LNCAP (cell line): Measurements from ENCODE around the gene FSD1L.

ENCODE experiments used
- CTCF ChIP-seq: fragments of 450-650 bp; IDR thresholded peaks from 2 replicates; pipeline ENCODE4 v1.5.1; 2017; ENCODE audit warnings: mild to moderate bottlenecking

Gene FSD1L

GRCh38 chr9:105425816-105426433 is 21.9 kb upstream of the FSD1L start:
- peak; percentile 69 for TF ChIP-seq CTCF

DNA sequence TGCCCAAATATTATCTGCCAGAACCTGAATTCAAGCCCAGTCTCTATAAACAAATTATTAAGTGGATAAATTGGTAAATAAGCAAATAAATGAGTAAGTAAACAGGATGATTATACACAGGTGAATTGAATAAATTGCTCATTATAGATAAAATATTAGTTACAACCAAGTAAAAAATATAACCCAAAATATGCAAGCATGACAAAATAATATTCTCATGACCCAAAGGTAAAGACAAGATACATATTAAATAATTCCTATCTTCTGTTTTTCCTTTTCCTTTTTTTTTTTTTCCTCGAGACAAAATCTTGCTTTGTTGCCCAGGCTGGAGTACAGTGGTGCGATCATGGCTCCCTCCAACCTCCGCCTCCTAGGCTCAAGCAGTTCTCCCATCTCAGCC is 21.2 kb upstream of the FSD1L start:
- no peak for TF ChIP-seq CTCF

DNA sequence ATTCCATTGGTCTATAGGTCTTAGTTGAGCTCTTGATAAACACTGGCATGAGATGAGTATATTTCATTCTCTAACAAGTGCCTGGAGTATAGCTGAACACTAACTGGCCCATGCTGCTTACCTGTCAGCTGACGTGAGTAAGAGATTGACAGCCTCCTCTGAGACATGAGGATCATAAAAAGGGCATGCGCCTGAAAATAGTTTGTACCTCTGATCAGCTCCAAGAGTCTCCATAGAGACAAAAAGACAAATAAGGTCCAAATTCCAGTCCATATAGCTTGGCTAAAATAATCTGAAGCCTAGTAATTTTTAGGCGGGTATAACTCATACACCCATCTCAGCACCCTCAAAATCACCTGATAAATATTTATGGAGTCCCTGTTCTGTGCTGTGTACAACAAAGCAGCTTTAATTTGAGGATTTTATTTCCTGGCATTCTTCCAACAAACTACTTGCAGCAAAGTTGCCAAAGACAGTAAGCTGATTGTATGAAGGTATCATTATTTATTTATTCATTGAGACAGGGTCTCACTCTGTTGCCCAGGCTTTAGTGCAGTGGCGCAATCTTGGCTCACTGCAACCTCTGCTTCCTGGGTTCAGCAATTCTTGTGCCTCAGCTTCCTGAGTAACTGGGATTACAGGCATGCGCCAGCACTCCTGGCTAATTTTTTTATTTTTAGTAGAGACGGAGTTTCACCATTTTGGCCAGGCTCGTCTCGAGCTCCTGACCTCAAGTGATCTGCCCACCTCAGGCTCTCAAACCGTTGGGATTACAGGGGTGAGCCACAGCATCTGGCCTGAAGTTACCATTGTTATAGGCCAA is 16.2 kb upstream of the FSD1L start:
- no peak for TF ChIP-seq CTCF

DNA sequence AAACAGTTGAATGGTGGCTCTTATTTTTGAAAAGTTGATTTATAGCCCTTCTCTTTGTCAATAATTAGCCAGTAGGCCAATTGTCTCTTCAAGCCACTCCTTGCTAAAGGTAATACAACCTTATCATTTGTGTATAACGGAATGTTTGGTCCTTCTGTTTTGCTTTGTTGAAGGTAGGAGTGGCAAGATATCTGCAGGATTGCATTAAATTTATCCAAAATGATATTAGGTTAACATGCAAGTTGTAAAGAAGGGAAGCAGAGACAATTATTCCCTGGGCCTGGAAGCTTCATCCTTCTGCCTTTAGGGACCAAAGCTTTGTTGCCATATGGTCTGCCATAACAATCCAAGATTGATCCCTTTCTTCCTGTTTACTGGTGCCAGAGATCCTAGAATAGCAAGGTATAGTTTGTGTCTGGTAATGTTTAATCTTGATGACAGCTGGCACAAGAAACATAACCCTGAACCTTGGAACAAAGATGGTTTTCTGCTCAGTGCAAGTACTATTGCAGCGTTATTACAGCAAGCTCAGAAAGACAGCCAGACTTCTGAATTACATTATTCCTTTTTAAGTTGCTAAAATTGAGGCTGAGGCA is 15.5 kb upstream of the FSD1L start:
- TF ChIP-seq CTCF: no peak

- no peak for TF ChIP-seq CTCF
These were observed 12.4 kb upstream of the FSD1L start for GRCh38 chr9:105435453-105435852.

- no peak for TF ChIP-seq CTCF
These were observed 11.1 kb upstream of the FSD1L start for GRCh38 chr9:105436783-105437182.

GRCh38 chr9:105437704-105438103 is 10.1 kb upstream of the FSD1L start:
- TF ChIP-seq CTCF: no peak
